HG03520 (cell line): ENCODE data around the gene GLIS2.

Experiments
- ATAC-seq: cut with Tn5 transposase; IDR thresholded peaks from one replicate; pipeline ENCODE4 v1.9.1; 2021; ENCODE audit warnings: mild to moderate bottlenecking, moderate library complexity; ENCODE audit not compliant: unreplicated experiment

GLIS2 gene

DNA sequence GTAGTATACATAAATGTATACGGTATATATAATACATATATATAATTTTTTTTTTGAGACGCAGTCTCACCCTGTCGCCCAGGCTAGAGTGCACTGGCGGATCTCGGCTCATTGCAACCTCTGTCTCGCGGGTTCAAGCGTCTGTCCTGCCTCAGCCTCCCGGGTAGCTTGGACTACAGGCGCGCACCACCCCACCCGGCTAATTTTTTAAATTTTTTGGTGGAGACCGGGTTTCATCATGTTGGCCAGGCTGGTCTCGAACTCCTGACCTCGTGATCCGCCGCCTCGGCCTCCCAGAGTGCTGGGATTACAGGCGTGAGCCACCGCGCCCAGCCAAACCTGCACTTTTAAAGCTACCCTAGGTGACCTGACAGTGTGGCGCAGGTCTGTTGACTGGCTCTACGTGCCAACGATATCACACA lies 34.5 kb downstream of the GLIS2 start:
- ATAC-seq, result no peak

DNA sequence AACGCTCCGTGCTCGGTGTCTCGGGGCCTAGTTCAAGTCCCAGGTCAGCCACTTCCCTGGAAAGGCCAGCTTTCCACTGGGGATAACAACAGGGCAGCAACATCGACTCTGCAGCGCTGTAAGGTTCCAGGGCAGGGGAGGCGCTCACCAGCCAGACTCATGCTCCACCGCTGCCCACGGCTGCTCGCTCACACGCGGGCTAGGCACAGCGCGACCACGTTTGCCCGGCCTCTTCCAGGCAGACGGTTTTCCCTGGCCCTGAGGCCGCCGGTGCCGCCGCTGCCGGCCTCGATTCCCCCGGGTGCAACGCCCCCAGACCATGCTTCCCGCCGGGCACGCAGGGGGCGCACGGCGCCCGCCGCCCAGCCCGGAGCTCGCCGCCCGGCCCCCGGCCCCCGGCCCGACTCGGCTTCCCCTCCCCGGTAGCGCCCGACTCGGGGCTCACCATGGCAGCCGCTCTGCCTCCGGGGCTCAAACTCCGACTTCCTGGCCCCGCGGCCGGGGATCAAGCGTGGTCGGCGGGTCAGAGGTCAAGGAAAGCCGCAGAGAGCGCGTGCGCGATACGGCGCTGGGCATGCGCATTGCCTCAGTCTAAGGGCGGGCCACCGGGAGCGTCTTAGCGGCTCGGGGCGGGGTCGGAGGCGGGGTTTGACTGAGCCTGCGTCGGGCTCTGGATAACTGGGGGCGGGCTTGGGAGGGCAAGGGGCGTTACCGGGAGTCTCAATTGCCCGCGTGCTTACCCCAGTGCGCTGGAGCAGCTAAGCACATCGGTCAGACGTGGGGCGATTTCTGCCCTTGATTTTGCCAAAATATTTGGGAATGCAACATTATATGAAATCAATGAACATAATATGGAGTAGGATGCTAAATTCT lies 35.2 kb downstream of the GLIS2 start, which contains the start of gene PAM16:
TSS of gene PAM16 (minus strand) at position 535 of the 873 bp plus-strand sequence. CDS start at position 448, 87 bp downstream.
- ATAC-seq, result peak; percentile 84

DNA sequence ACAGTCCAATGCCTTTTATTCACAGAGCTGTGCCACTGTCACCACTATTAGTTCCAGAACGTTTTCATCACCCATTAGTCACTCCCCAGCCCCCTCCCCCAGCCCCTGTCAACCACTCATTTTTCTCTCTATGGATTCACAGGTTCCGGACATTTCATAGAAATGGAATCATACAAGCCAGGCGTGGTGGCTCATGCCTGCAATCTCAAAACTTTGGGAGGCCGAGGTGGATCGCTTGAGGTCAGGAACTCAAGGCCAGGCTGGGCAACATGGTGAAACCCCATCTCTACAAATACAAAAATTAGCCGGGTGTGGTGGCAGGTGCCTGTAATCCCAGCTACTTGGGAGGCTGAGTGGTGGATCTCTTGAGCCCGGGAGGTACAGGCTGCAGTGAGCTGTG lies 36.0 kb downstream of the GLIS2 start:
- no peak for ATAC-seq

DNA sequence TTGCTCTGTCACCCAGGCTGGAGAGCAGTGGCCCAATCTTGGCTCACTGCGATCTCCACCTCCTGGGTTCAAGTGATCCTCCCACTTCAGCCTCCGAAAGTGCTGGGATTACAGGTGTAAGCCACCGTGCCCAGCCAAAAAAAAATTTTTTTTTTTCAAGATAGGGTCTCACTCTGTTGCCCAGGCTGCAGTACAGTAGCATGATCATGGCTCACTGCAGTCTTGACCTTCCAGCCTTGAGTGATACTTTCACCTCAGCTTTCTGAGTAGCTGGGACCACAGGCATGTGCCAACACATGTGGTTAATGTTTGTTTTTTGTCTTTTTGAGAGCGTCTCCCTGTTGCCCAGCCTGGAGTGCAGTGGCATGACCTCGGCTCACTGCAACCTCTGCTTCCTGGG lies 37.0 kb downstream of the GLIS2 start:
- ATAC-seq, result no peak

- no peak for ATAC-seq
Observed at GRCh38 chr16:4353675-4354074, 37.8 kb downstream of the GLIS2 start.

DNA sequence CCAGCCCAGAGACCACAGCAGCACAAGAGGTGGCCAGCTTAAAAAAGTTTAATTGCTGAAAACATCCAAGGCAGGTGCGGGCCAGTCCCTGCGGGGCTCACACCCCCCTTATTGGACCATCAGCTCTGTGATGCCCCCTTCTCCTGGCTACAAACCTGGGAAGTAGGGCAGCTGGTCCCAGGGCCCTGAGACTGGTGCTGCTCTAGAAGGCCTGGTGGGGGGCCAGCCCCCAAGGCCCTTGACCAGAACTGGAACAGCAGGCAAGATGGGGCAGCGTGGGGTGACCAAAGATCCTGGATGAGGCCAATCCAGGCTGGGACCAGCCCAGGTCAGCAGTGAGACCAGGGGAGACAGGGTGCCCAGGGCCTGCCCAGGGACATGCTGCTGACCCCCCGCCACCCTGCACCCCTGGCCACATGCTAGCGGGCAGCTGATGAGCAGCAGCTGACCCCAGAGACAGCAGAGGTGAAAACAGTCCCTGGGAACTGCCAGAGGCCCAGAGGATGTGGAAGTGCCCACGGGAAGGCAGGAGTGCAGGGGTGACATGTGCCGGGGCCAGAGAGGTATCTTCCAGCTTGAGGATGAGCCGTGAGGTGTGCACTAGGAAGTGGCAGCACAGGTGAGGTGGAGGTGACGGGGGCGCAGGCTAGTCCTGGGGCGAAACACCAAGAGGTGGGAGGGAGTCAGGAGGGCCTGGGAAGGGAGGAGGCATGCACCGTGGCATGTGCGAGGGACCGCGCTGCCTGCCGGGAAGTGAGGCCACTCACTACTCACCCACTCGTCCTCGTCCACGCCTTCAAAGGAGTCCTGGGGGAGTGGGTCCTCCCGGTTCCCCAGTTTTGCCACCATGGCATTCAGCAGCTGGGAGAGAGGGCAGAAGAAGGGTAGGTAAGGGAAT lies 38.9 kb downstream of the GLIS2 start:
- no peak for ATAC-seq

DNA sequence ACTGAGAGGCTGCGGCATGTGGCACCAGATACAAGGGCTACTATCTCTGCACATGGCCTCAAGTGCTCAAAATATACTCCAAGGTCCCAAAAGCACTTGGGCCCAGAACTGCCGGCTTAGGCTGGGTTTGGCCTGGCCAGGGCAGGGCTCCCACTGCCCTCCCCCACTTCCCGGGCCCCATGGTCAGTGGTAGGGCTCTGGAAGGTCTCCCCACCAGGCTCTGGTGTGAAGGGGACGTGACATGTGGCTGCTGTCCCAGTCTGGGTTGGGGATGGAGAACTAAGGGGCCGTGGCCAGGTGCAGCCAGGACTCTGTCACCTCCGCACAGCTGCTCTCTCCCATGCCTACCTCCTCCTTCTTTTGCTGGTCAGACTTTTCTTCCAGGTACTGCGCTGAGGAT lies 41.0 kb downstream of the GLIS2 start:
- ATAC-seq, result no peak

DNA sequence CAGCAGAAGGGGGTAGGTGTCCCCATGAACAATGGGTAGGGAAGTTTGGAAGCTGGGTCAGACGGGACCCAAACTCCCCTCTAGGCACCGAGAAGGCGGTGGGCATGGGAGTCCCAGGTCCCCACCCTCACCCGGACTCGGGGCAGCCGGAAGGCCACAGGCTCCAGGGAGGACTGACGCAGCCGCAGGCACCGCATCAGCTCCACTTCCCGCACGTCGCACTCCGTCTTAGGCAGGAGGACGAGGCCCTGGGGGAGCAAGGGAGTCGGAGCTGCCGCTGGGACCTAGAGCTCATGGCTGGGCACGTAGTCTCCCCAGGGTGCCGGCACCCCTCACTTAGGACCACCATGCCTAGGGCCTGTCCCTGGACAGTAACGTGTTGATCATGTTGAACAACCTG lies 42.4 kb downstream of the GLIS2 start:
- ATAC-seq, result no peak

- no peak for ATAC-seq
Observed at GRCh38 chr16:4358831-4359561, 43.1 kb downstream of the GLIS2 start.

DNA sequence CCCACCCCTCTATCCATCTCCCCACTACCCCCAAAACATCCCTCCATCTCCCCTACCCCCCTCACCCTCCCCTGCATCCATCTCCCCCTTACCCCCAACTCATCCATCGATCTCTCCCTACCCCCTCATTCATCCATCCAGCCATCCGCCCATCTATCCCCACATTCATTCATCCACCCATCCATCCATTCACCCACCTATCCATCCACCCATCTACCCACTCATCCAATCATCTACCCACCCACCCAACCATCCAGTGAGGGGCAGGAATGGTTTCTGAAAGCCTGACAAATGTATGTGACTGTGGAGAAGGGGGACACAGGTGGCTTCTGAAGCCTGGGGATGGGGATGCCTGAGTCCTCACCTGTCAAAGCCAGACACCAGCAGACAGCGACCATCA lies 44.0 kb downstream of the GLIS2 start:
- no peak for ATAC-seq

- no peak for ATAC-seq
Observed at GRCh38 chr16:4360538-4361021, 44.7 kb downstream of the GLIS2 start.

GRCh38 chr16:4361033-4361943 lies 45.4 kb downstream of the GLIS2 start:
- no peak for ATAC-seq

DNA sequence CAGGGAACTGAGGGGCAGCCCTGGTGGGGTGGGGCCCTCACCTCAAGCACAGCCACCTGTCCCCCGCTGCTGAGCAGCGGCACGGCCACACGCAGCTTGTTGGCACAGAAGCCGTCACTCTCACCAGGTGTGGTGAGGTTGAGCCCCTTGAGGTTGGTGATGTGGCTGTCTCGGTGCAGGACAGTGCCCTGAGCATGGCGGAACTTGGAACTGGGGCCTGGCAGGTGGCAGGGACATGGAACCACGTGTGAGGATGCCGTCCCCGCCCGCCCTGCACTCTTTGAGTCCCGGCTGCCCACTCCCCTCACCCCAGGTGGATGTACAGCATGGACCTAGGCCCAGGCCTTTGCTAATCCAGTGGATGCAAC lies 46.1 kb downstream of the GLIS2 start:
- ATAC-seq, result no peak

DNA sequence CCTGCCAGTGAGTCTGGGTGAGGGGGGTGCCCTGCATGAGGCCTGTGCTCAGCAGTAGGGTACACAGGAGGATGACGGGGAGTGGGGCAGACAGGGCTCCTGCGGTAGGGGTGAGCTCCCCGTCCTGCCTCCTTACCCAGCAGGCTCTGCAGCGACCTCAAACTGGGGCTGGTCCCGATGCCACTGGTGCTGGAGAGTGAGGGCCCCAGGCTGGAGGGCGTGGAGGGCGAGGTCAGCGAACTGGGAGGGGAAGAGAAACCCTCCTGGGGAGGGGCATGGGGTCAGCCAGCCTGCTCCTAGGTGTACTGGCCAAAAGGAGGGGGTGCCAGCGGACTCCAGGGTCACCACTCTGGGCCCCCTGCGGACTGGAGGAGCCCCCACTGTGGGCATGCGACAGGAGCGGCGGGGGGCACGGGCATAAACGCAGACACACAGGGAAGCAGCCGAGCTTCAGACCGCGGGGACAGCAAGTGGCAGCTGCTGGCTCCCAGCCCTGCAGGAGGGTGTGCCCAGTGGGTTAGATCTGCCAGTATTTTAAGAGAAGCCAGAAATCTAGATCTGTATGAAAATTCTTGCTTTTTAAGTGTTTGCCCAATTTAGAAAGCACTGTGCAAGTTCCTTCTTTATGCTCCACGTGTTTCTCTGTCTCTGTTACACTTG lies 46.7 kb downstream of the GLIS2 start:
- ATAC-seq, result no peak

DNA sequence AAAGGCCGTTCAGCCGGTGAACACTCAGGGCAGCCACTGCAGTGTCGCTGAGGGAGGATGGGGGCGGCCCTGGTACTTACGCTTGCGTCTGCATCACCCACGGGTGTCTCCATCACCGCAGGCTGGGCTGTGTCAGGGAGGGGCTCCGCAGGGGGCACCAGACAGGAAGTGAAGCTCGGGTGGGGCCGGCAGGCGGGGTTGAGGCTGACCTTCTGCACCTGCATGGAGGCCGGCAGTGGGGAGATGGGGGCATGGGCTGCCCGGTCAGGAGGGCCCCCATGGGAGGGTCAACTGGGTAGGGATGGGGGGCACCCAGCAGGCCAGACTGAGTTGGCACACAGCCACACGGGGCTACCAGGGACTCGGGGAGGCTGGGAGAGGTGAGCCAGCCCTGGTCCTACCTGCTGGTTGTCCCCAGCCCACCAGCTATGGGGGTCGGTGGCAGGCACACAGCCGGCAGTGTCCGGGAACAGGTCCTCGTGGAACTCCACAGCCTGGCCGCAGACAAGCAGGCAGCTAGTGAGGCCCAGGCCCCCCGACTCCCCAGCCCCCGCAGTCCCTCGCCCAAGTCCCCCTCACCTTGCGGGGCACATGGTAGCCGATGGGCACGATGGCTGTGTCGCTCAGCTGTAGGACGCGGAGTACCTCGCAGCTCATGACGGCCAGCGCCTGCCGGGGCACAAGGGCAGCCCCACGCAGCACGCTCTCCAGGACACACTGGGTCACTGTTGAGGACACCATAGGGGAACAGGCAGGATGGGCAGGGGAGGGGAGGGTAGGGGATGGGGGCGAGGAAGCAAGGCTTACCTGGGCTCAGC lies 48.5 kb downstream of the GLIS2 start:
- ATAC-seq, result no peak

DNA sequence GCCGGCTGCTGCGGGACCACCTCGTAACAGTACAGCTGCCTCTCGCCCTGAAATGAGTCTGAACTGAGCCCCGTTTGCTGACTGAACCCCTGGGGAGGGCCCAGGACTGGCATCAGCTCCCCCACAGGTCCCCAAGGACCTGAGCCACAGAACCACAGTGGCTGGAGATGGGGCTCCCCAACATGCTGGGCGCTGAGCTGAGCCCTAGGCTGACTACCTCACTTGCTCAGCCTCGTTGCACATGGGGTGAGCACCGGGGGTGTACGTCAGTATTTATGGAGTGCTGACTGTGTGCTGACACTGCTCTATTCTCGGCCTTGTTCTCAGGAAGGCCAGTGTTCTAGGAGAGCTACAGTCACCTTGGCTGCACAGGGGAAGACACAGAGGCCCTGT lies 49.1 kb downstream of the GLIS2 start:
- no peak for ATAC-seq

DNA sequence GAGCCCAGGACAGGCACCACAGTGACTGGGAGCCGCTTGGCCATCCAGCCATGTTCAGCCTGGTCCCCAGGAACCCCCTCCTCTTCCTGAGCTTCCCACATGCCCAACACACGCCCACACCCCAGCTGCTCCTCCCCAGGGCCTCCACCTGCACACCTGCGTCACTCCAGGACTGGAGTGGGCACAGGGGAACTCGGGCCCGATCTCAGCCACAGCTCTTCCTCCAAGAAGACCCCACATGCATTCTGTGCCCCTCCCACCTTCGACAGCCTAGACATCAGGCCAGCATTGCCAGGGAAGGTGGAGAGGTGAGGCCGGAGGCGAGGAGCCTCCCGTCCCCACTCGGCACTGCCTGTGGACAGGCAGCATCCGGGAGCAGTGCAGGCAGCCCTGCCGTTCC lies 49.7 kb downstream of the GLIS2 start:
- ATAC-seq, result no peak

DNA sequence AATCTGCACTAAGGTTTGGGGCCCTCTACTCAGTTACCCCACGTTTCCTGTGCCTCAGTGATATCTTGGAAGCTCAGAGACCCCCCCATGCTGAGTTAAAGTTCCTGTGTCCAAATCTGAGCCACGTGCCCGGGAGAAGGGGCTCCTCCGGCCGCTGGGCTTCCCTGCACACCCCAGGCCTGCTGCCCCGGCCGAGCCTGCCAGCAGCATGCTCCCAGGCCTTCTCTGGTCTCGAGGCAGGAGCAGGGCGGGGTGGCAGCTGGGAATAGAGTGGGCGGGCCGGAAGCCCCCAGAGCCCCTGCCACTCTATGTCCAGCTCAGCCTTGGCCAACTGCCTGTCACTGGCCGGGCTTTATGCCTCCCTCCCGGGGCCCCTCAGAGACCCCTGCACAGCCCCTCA lies 50.1 kb downstream of the GLIS2 start:
- ATAC-seq, result no peak
